Activated T-helper 17 cell treated with anti-CD3 and anti-CD28 coated beads, Interleukin-2, amount 50 U/mL, for 72 hours (primary cell): ENCODE results near the gene PLGLB1. TPM values are rescaled to one million over a fixed set of nuclear protein-coding genes. Genes with fewer than 3 reads are reported as not detected.
"Not testable (repeated sequence)": the region's sequence is repeated elsewhere in the genome, so short reads cannot be mapped to it uniquely, and the experiment has no call there.

Experiments
- ATAC-seq: fragments of 150-1000 bp; cut with Tn5 transposase; replicated peaks from 2 replicates; pipeline ENCODE4 v1.10.0; 2021; ENCODE audit warnings: mild to moderate bottlenecking, moderate library complexity
- H3K27ac Mint-ChIP-seq: one replicate; pipeline ENCODE4 v1.8.0; 2022; ENCODE audit warnings: mixed read lengths
- H3K27me3 Mint-ChIP-seq: one replicate; pipeline ENCODE4 v1.8.0; 2022; ENCODE audit warnings: mixed read lengths
- H3K36me3 Mint-ChIP-seq: one replicate; pipeline ENCODE4 v1.8.0; 2022; ENCODE audit warnings: low read depth, mild to moderate bottlenecking, mixed read lengths
- H3K4me1 Mint-ChIP-seq: one replicate; pipeline ENCODE4 v1.8.0; 2022; ENCODE audit warnings: mixed read lengths
- H3K4me3 Mint-ChIP-seq: one replicate; pipeline ENCODE4 v1.8.0; 2022; ENCODE audit warnings: mild to moderate bottlenecking, mixed read lengths
- H3K9me3 Mint-ChIP-seq: one replicate; pipeline ENCODE4 v1.8.0; 2022; ENCODE audit warnings: mixed read lengths
- total RNA-seq, 2 donors: library from RNA; stranded (reverse); gene quantifications; one replicate each; pipeline ENCODE4 v1.2.3, GENCODE V29; 2022

The PLGLB1 gene
- total RNA-seq, 2 donors from 2014 or later: 1.8 to 2.4 TPM

GRCh38 chr2:87014489-87015169 lies 7.0 kb downstream of the PLGLB1 start:
- not testable (repeated sequence) for H3K27me3 Mint-ChIP-seq, H3K9me3 Mint-ChIP-seq, H3K4me1 Mint-ChIP-seq, H3K4me3 Mint-ChIP-seq, H3K27ac Mint-ChIP-seq, H3K36me3 Mint-ChIP-seq, ATAC-seq

- H3K9me3 Mint-ChIP-seq, H3K36me3 Mint-ChIP-seq, H3K27ac Mint-ChIP-seq, ATAC-seq, H3K4me1 Mint-ChIP-seq, H3K4me3 Mint-ChIP-seq, H3K27me3 Mint-ChIP-seq: not testable (repeated sequence)
Measured at GRCh38 chr2:87004398-87004797, 17.2 kb downstream of the PLGLB1 start.

Other genes starting within 250 kb of the PLGLB1 start
- gene CD8A, start 230.9 kb downstream of the PLGLB1 start, total RNA-seq: 1 to 10 TPM in 1 of 2 donors, under 1 TPM in 1; 0.80 to 2.7 TPM
- gene CD8B, start 160.0 kb downstream of the PLGLB1 start, total RNA-seq: under 1 TPM in 1 of 2 donors, not detected in 1; 0.63 TPM
- 1 to 10 TPM; 1.3 to 1.9 TPM for gene RGPD1, start 79.7 kb downstream of the PLGLB1 start, total RNA-seq